Fibroblast of lung (primary cell): ENCODE results near the gene RABGAP1.

ENCODE experiments used
- CTCF ChIP-seq, 2 donors: IDR thresholded peaks in 1 of 2; conservative IDR thresholded peaks in 1 of 2; 1 replicate in 1 of 2; 2 replicates in 1 of 2; pipeline ENCODE4 v1.5.1; 2011 to 2012; ENCODE audit warnings: low read length in 2 of 2, control low read depth in 1 of 2, inconsistent platforms in 1 of 2, low read depth in 1 of 2, mild to moderate bottlenecking in 1 of 2
- EZH2 ChIP-seq: IDR thresholded peaks from 2 replicates; pipeline ENCODE4 v1.5.1; 2012; ENCODE audit warnings: low read length, control low read depth, mild to moderate bottlenecking; ENCODE audit errors: missing control alignments

- TF ChIP-seq CTCF (conservative IDR thresholded peaks at IDR 0.05 in 1 of 2, IDR thresholded peaks at IDR 0.05 in 1 of 2; ENCODE audit: low read depth in 1 of 2, low read length in 2 of 2) (no peak), EZH2 (no peak)
These were observed 888 bp downstream of the RABGAP1 start for GRCh38 chr9:122941582-122942234.
